ENCODE results near the gene THRB. TPM values are rescaled to one million over a fixed set of nuclear protein-coding genes. Genes with fewer than 3 reads are reported as not detected.

THRB gene
- total and polyA plus RNA-seq, 8 donors, result 3.6 to 47.3 (median 14.5) TPM

DNA sequence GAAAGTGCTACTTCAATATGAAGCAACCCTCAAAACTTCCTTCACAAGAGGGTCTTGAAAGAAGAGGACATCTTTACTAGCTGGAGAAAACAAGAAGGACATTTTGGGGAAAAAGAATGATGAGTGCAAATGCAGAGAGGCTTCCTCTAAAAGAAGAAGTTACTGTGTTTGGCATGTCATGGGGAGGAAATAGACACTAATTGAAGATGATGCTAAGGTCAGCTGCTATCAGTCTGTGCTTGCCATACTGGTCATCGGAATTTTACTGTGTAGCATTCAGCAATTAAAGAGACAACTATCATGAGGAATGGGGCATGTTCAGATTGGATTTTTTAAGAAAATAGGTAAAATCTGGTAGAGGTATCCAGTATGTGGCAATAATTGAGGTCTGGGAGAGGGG is 60.0 kb downstream of the THRB start:
- TF ChIP-seq, protein P1, sequence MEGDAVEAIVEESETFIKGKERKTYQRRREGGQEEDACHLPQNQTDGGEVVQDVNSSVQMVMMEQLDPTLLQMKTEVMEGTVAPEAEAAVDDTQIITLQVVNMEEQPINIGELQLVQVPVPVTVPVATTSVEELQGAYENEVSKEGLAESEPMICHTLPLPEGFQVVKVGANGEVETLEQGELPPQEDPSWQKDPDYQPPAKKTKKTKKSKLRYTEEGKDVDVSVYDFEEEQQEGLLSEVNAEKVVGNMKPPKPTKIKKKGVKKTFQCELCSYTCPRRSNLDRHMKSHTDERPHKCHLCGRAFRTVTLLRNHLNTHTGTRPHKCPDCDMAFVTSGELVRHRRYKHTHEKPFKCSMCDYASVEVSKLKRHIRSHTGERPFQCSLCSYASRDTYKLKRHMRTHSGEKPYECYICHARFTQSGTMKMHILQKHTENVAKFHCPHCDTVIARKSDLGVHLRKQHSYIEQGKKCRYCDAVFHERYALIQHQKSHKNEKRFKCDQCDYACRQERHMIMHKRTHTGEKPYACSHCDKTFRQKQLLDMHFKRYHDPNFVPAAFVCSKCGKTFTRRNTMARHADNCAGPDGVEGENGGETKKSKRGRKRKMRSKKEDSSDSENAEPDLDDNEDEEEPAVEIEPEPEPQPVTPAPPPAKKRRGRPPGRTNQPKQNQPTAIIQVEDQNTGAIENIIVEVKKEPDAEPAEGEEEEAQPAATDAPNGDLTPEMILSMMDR (IDR thresholded peaks at IDR 0.05), result no peak
- TF ChIP-seq EP300 (IDR thresholded peaks at IDR 0.05) (no peak), POLR2A (IDR thresholded peaks at IDR 0.05) (no peak), POLR2AphosphoS5 (IDR thresholded peaks at IDR 0.05) (no peak)
- Histone ChIP-seq H3K9me3 (no peaks in the 10 kb centered on the region), H3K4me1 (peaks cover 0 to 23% (median 15%) of the 10 kb centered on the region in 4 donors), H3K27ac (no peak overlapping the region), H3K27me3 (no peaks in the 10 kb centered on the region), H3K4me3 (no peak overlapping the region), H3K36me3 (no peaks in the 10 kb centered on the region)
- intact Hi-C loops (cut with DNase I; ENCODE audit: low total_unique reads), result no loop called here
- no peak for DNase-seq
- WGBS, 5 donors, result 83 to 96% (median 95%) methylated on average over 1 of the region's 1 CpG

DNA sequence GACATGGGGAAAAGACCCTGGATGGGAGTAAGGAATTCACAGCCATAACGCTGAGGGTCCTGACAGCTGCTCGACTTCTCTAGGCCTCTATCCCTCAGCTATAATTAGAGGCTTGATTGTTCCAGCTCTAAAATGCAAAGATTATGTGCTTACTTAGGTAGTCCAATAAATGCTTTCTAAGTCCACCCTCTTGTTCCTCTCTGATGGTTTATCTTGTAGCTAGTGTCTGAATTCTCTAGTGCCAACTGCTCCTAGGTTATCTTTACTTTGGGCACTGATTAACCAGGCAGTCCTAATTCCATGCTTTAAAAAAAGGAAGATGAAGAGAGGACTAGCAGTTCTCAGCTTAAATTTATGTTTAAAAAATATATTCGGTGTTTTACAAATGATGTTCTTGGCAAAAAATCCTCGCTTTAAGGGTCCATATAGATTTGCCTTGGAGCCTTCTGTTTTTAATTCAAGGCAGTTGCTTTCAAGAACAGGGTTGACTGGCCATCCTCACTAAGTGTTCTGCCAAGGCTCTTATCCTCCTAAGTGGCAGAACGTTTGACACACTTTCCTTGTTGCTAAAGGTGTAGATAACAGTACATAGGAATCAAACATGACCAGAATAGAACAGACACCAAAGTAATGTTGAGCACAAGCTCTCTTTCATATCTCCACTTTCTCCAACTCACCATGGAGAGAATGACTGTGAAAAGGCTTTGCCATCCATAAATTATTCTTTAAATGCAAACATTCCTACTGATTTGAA is 60.6 kb downstream of the THRB start:
- Histone ChIP-seq H3K4me3 (no peak overlapping the region), H3K36me3 (no peaks in the 10 kb centered on the region), H3K27ac (no peak overlapping the region), H3K4me1 (peaks cover 0 to 23% (median 15%) of the 10 kb centered on the region in 4 donors), H3K27me3 (no peaks in the 10 kb centered on the region), H3K9me3 (no peaks in the 10 kb centered on the region)
- TF ChIP-seq POLR2A (IDR thresholded peaks at IDR 0.05) (no peak), POLR2AphosphoS5 (IDR thresholded peaks at IDR 0.05) (no peak), EP300 (IDR thresholded peaks at IDR 0.05) (no peak)
- TF ChIP-seq, protein P1 (IDR thresholded peaks at IDR 0.05), result no peak
- 63 to 74% (median 69%) methylated on average over 5 of the region's 5 CpGs for WGBS, 5 donors
- intact Hi-C loops (cut with DNase I; ENCODE audit: low total_unique reads), result no loop called here
- no peak for DNase-seq

DNA sequence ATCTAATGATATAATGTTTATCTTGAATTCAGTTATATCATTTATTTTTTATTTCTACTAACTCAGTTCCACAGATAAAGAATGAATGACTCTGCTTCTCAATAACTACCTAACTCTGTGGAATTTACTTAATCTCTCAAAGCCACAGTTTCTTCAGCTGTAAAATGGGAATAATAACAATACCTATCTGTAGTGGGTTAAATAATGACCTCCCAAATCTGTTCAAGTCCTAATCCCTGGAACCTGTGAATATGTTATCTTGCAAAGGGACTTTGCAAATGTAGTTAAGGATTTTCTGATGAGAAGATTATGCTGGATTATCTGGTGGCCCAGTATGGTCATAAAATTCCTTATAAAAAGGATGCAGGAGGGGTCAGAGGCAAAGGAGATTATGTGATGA is 61.7 kb downstream of the THRB start:
- no peaks in the 10 kb centered on the region for H3K9me3 ChIP-seq
- no peaks in the 10 kb centered on the region for H3K36me3 ChIP-seq
- TF ChIP-seq EP300 (IDR thresholded peaks at IDR 0.05) (no peak), POLR2AphosphoS5 (IDR thresholded peaks at IDR 0.05) (no peak), POLR2A (IDR thresholded peaks at IDR 0.05) (no peak)
- TF ChIP-seq, protein P1 (IDR thresholded peaks at IDR 0.05), result no peak
- H3K27ac ChIP-seq, result no peak overlapping the region
- H3K4me3 ChIP-seq, result no peak overlapping the region
- no peaks in the 10 kb centered on the region for H3K27me3 ChIP-seq
- H3K4me1 ChIP-seq, result peaks cover 0 to 27% (median 14%) of the 10 kb centered on the region in 4 donors
- intact Hi-C loops (cut with DNase I; ENCODE audit: low total_unique reads), result no loop called here
- DNase-seq, result no peak

DNA sequence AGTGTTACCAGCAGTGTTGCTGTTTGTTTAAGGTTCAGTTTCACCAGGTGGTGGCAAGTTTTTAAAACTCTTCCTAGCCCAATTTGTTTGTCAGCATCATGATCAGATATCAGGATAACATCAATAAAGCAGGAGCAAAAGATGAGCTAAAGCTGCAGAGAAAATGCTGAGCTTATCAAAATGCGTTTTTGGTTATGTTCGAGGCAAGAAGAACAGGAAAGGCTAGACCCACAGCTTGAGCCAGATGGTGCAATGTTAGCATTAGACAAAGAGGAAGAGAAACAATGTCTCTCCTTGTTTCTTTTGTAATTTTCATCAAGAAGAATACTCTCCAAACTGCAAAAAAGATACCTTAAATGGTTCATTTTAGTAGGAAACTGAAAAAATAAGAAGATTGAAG is 66.2 kb downstream of the THRB start:
- intact Hi-C loops (cut with DNase I; ENCODE audit: low total_unique reads), result no loop called here
- Histone ChIP-seq H3K27ac (no peak overlapping the region), H3K9me3 (no peaks in the 10 kb centered on the region), H3K4me1 (peaks cover 0 to 5% (median 0%) of the 10 kb centered on the region in 4 donors), H3K4me3 (no peak overlapping the region), H3K36me3 (no peaks in the 10 kb centered on the region), H3K27me3 (no peaks in the 10 kb centered on the region)
- no peak for TF ChIP-seq POLR2AphosphoS5 (IDR thresholded peaks at IDR 0.05)
- TF ChIP-seq, protein P1 (IDR thresholded peaks at IDR 0.05), result no peak
- TF ChIP-seq POLR2A (IDR thresholded peaks at IDR 0.05), result no peak
- no peak for TF ChIP-seq EP300 (IDR thresholded peaks at IDR 0.05)
- DNase-seq, result no peak
- 38 to 57% (median 54%) methylated on average over 2 of the region's 2 CpGs for WGBS, 5 donors
